Neuron (in vitro differentiated cells): ENCODE data around the gene ADAD1.
"Not testable (repeated sequence)": the region's sequence is repeated elsewhere in the genome, so short reads cannot be mapped to it uniquely, and the experiment has no call there.

Source experiments
- H2AFZ ChIP-seq: one replicate; pipeline ENCODE4 v1.6.1; 2013; ENCODE audit warnings: low read depth, mild to moderate bottlenecking, inconsistent platforms, low read length, moderate library complexity
- H3K27me3 ChIP-seq: one replicate; pipeline ENCODE4 v1.6.1; 2013; ENCODE audit warnings: low read length; ENCODE audit not compliant: insufficient read depth
- H3K36me3 ChIP-seq: one replicate; pipeline ENCODE4 v1.6.1; 2013; ENCODE audit warnings: low read length; ENCODE audit not compliant: insufficient read depth
- H3K4me1 ChIP-seq: one replicate; pipeline ENCODE4 v1.6.1; 2013; ENCODE audit warnings: low read length; ENCODE audit not compliant: insufficient read depth
- H3K4me3 ChIP-seq: 2 replicates; pipeline ENCODE4 v1.5.1; 2013; ENCODE audit warnings: mild to moderate bottlenecking, low read length, moderate library complexity
- H3K9me3 ChIP-seq: one replicate; pipeline ENCODE4 v1.6.1; 2013; ENCODE audit warnings: low read length

The ADAD1 gene

DNA sequence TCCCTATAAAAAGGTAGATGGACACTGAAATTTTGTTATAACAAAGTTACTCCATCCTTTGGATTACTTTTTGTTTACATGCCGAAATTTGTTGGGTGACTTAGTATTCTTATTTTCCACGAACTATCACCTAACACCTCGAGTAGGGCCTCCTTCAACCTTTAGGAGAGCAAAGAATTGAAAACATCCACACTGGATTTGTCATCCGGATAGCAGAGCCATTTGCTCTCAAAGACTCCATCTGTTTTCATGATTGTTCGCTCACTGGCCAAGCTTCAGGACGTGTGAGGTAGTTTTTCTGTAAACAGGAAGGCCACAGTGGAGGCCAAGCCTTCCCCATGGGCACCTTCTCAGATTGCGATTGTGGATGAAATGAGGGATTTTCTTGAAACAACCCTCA, at the start of gene ADAD1:
ADAD1 (plus strand) TSS at position 301 of the 400 bp plus-strand sequence. CDS start 1,059 bp downstream, outside the sequence.
- Histone ChIP-seq H3K27me3 (no peaks in the 10 kb centered on the region), H3K9me3 (no peaks in the 10 kb centered on the region), H3K4me3 (no peak within 1 kb of the TSS), H3K4me1 (no peaks in the 10 kb centered on the region), H2AFZ (no peak within 1 kb of the TSS), H3K36me3 (no peaks in the 10 kb centered on the region)

DNA sequence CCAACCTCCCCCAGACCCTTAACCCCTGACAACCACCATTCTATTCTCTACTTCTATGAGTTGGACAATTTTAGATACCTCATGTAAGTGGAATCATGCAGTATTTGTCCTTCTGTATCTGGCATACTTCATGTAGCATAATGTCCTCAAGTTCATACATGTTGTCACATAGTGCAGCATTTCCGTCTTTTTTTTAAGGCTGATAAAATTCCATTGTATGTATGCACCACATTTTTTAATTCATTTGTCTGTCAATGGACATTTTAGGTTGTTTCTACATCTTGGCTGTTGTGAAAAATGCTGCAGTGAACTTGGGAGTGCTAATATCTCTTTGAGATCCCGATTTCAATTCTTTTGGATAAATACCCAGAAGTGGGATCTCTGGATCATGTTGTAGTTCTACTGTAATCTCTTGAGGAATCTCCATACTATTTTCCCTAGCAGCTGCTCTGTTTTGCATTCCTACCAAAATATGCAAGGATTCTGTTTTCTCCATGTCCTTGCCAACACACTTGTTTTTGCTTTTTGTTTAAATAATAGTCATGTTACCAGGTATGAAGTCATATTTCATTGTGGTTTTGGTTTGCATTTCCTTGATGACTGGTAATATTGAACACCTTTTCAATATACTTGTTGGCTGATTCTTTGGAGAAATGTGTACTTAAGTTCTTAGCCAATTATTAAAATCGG, 48.8 kb upstream of the ADAD1 start:
- peaks cover 46% of the 10 kb centered on the region for H3K36me3 ChIP-seq
- no peaks in the 10 kb centered on the region for H3K4me1 ChIP-seq
- H3K4me3 ChIP-seq, result no peak overlapping the region
- peaks cover 2% of the 10 kb centered on the region for H3K9me3 ChIP-seq
- H3K27me3 ChIP-seq, result no peaks in the 10 kb centered on the region
- H2AFZ ChIP-seq, result no peak overlapping the region

DNA sequence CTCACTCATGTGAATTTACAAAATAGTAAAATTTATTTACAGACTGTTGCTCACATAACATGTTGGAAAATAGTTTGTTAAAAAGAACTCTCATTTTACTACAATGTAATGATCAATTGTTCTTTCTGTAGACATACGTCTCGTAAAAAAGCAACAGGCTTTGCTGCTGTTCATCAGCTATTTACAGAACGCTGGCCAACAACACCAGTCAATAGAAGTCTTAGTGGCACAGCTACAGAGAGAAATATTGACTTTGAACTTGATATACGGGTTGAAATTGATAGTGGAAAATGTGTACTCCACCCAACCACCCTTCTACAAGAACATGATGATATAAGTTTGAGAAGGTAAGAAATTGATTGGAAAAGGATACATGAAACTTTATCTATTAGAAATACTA, 47.6 kb upstream of the ADAD1 start:
- H3K4me1 ChIP-seq, result no peaks in the 10 kb centered on the region
- H3K27me3 ChIP-seq, result no peaks in the 10 kb centered on the region
- H3K36me3 ChIP-seq, result peaks cover 50% of the 10 kb centered on the region
- H3K9me3 ChIP-seq, result peaks cover 2% of the 10 kb centered on the region
- H2AFZ ChIP-seq, result no peak overlapping the region
- H3K4me3 ChIP-seq, result no peak overlapping the region

DNA sequence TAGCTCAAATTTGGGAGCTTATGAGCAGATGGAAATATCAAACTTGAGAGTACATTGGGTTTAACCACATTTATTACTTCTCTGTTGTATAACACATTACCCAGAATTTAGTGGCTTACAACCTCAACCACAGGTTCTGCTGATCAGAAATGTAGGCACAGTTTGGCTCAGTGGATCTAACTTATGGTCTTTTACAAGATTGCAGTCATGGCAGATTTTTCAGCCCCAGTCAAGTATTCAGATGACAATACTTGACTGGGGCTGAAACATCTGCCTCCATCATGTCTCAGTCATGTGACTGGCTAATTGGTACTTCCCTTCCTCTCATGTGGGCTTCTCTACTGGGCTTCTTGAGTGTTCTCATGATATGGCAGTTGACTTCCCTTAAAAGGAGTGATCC, 44.0 kb upstream of the ADAD1 start:
- Histone ChIP-seq H3K36me3 (peaks cover 42% of the 10 kb centered on the region), H3K4me1 (no peaks in the 10 kb centered on the region), H3K4me3 (no peak overlapping the region), H2AFZ (no peak overlapping the region), H3K27me3 (no peaks in the 10 kb centered on the region), H3K9me3 (peaks cover 2% of the 10 kb centered on the region)

DNA sequence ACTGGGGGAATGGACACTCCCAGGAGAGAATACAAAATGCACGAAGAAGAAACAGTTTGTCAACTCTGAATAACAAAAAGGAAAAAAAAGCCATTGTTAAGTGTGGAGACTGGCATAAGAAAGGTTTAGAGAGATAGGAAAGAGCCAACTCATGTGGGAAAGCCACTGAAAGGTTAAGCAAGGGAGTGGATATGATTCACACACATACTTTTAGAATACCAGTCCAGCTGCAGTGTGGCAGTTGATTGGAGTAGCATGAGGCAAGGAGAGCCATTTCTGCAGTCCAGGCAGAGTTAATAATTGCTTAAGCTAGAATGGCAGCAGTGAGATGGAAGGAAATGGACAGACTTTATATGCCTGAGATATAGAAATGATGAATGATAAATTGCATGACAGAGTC, 36.9 kb upstream of the ADAD1 start:
- H3K36me3 ChIP-seq, result peaks cover 15% of the 10 kb centered on the region
- no peak overlapping the region for H3K4me3 ChIP-seq
- no peaks in the 10 kb centered on the region for H3K9me3 ChIP-seq
- no peaks in the 10 kb centered on the region for H3K4me1 ChIP-seq
- H3K27me3 ChIP-seq, result no peaks in the 10 kb centered on the region
- no peak overlapping the region for H2AFZ ChIP-seq

DNA sequence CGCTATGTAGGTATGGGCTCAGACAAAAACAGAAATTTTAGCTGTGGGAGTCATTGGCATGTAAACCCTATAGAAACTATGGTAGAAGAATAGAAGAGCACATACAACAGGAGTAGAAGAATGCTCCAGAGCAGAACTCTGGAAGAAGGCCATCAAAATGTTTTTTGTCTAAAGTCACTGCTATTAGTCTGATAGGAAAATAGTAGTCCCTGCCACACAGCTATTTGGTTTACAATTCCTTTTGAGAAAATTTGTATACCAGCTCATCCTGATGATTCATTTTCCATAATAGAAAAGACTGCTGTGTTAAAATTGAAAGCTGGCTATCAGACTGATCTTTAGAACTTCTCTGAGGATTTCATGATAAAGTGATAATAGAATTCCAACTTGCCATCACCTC, 32.8 kb upstream of the ADAD1 start:
- H3K4me3 ChIP-seq, result no peak overlapping the region
- no peak overlapping the region for H2AFZ ChIP-seq
- H3K9me3 ChIP-seq, result no peaks in the 10 kb centered on the region
- H3K27me3 ChIP-seq, result no peaks in the 10 kb centered on the region
- H3K4me1 ChIP-seq, result no peaks in the 10 kb centered on the region
- H3K36me3 ChIP-seq, result peaks cover 46% of the 10 kb centered on the region

DNA sequence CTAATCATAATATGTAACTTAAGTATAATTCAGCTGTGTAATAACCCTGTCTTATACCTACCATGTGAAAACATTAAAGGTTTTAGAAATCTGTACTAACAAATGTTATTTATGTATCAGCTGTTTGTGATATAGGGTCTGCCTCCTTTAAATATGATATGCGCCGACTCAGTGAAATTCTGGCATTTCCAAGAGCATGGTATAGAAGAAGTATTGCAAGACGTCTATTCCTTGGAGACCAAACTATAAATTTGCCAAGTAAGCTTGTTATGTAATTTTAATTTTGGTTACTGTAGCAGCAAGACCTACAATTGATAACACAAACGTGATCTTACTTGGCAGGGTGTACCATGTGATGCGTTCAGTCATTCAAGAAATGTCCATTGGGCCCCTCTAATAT, 32.3 kb upstream of the ADAD1 start:
- H2AFZ ChIP-seq, result no peak overlapping the region
- no peaks in the 10 kb centered on the region for H3K27me3 ChIP-seq
- H3K4me3 ChIP-seq, result no peak overlapping the region
- no peaks in the 10 kb centered on the region for H3K9me3 ChIP-seq
- H3K4me1 ChIP-seq, result no peaks in the 10 kb centered on the region
- peaks cover 50% of the 10 kb centered on the region for H3K36me3 ChIP-seq

DNA sequence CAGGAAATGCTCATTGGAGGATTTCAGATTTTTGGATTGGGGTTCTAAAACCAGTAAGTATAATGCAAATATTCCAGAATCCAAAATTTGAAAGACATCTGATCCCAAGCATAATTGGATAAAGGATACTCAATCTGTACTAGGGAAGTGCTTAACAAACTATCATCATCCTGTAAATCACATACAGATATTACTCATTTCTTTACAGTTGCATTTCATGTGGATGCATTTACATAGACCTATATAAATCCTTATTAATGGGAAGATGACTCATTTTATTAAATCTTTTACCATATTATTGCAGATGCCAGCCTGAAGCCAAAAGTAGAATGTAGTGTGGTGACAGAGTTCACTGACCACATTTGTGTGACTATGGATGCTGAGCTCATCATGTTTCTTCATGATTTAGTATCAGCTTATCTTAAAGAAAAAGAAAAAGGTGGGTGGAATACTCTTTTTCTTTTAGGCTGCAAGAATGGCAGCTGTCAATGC, 22.4 kb upstream of the ADAD1 start:
- H2AFZ ChIP-seq, result no peak overlapping the region
- peaks cover 41% of the 10 kb centered on the region for H3K36me3 ChIP-seq
- no peaks in the 10 kb centered on the region for H3K27me3 ChIP-seq
- no peak overlapping the region for H3K4me3 ChIP-seq
- H3K4me1 ChIP-seq, result no peaks in the 10 kb centered on the region
- no peaks in the 10 kb centered on the region for H3K9me3 ChIP-seq

DNA sequence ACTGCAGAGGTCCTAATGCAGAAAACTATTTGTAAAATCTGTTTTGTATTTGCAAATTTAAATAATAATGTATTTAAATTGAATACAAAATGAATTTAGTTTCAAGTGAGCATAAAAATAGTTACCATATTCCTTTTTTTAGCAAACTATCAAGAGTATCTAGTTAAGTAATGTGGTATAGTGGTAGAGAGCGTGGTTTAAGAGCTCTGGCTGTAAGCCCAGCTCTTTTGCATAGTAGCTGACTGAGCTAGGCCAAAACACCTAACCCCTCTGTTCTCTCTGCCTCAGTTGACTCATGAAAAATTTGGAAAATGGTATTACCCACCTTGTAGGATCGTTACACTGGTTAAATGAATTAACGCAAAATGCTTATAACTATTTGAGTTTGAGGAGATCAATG, 18.1 kb upstream of the ADAD1 start:
- peaks cover 27% of the 10 kb centered on the region for H3K36me3 ChIP-seq

DNA sequence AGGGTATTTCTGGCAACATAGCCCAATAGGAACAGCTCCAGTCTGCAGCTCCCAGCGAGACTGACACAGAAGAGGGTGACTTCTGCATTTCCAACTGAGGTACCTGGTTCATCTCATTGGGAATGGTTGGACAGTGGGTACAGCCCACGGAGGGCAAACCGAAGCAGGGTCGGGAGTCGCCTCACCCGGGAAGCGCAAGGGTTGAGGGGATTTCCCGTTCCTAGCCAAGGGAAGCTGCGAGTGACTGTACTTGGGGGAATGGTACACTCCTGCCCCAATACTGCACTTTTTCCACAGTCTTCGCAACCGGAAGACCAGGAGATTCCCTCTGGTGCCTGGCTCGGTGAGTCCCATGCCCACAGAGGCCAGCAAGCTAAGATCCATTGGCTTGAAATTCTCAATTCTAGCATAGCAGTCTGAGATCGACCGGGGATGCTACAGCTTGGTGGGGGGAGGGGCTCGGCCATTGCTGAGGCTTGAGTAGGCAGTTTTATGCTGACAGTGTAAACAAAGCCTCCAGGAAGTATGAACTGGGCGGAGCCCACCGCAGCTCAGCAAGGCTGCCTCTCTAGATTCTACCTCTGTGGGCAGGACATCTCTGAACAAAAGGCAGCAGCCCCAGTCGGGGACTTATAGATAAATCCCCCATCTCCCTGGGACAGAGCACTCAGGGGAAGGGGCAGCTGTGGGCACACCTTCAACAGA, 14.0 kb upstream of the ADAD1 start:
- H3K9me3 ChIP-seq, result no peaks in the 10 kb centered on the region
- H3K4me3 ChIP-seq, result no peak overlapping the region
- H3K27me3 ChIP-seq, result no peaks in the 10 kb centered on the region
- H3K36me3 ChIP-seq, result peaks cover 5% of the 10 kb centered on the region
- no peaks in the 10 kb centered on the region for H3K4me1 ChIP-seq
- no peak overlapping the region for H2AFZ ChIP-seq

More for the DNA sequence above, 18.1 kb upstream of the ADAD1 start:
- no peaks in the 10 kb centered on the region for H3K9me3 ChIP-seq
- H2AFZ ChIP-seq, result no peak overlapping the region
- H3K4me3 ChIP-seq, result no peak overlapping the region
- H3K4me1 ChIP-seq, result no peaks in the 10 kb centered on the region
- no peaks in the 10 kb centered on the region for H3K27me3 ChIP-seq

DNA sequence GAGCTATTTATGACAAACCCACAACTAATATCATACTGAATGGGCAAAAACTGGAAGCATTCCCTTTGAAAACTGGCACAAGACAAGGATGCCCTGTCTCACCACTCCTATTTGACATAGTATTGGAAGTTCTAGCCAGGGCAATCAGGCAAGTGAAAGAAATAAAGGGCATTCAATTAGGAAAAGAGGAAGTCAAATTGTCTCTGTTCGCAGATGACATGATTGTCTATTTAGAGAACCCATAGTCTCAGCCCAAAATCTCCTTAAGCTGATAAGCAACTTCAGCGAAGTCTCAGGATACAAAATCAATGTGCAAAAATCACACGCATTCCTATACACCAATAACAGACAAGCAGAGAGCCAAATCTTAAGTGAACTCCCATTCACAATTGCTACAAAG, 10.0 kb upstream of the ADAD1 start:
- not testable (repeated sequence) for H3K4me3 ChIP-seq, H2AFZ ChIP-seq, H3K27me3 ChIP-seq, H3K9me3 ChIP-seq, H3K4me1 ChIP-seq, H3K36me3 ChIP-seq

DNA sequence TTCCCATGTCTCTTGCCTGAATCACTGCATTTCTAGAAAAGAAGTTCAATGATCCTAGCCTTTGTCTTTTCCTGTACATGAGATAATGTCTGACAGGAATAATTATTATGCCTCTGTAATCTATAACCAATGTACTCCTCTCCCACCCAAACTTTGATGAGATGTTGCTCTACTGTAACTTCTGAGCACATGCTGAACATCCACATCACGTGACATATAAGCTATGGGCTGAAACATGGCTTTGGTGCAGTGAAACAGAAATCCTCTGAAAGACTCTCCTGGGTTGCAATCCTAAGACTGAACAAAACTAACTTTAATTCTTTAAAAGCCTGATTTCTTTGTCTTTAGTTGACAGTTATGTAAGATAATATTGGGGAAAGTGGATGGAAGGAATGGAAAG, 1.5 kb upstream of the ADAD1 start:
- H3K9me3 ChIP-seq, result no peaks in the 10 kb centered on the region
- H3K36me3 ChIP-seq, result no peaks in the 10 kb centered on the region
- no peak overlapping the region for H3K4me3 ChIP-seq

DNA sequence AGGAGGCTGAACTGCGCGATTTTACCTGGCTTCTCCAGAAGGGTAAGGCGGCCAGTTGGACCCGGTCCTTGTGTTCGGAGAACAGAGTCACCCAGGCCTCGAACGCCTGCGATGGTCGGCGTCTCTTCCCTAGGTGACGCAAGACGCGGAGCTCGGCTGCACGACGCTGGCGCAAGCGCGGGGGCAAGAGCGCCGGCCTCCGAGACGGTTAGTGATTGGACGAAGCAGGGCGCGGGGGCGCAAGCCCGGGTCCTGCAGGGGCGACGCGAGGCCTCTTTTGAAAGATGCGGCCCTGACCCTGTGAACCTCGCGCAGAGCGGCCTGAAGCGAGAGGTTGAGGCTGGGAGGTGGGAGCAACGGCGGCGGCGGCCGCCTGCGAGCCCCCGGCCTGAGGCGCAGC, 428 bp downstream of the ADAD1 start:
- Histone ChIP-seq H2AFZ (no peak overlapping the region), H3K4me1 (no peaks in the 10 kb centered on the region), H3K4me3 (no peak overlapping the region), H3K36me3 (no peaks in the 10 kb centered on the region), H3K9me3 (no peaks in the 10 kb centered on the region), H3K27me3 (no peaks in the 10 kb centered on the region)

More for the DNA sequence above, 1.5 kb upstream of the ADAD1 start:
- no peaks in the 10 kb centered on the region for H3K27me3 ChIP-seq
- no peak overlapping the region for H2AFZ ChIP-seq
- no peaks in the 10 kb centered on the region for H3K4me1 ChIP-seq
